Prostate gland (tissue), 2 donors: ENCODE results near the gene LYRM4. TPM values are rescaled to one million over a fixed set of nuclear protein-coding genes. Genes with fewer than 3 reads are reported as not detected.

ENCODE experiments used
- DNase-seq: peaks from one replicate; pipeline ENCODE4 v3.0.0-alpha.2; 2019; ENCODE audit warnings: low spot score
- H3K27ac ChIP-seq, 2 donors: fragments of 200-600 bp; sonication (generic); 2 replicates each; pipeline ENCODE4 v1.5.1; 2017 to 2019
- H3K27me3 ChIP-seq: fragments of 200-600 bp; sonication (generic); replicated peaks from 2 replicates; pipeline ENCODE4 v1.5.1; 2019; ENCODE audit not compliant: insufficient read depth
- H3K36me3 ChIP-seq, 2 donors: fragments of 200-600 bp; sonication (generic); 1 replicate in 1 of 2; 2 replicates in 1 of 2; pipeline versions ENCODE4 v1.5.1 to v1.8.1; 2017 to 2019
- H3K4me1 ChIP-seq: fragments of 200-600 bp; sonication (generic); replicated peaks from 2 replicates; pipeline ENCODE4 v1.5.1; 2019
- H3K4me3 ChIP-seq, 2 donors: fragments of 200-600 bp; sonication (generic); 2 replicates each; pipeline ENCODE4 v1.5.1; 2017 to 2019
- H3K9me3 ChIP-seq: fragments of 200-600 bp; sonication (generic); 2 replicates; pipeline ENCODE4 v1.5.1; 2017
- CTCF ChIP-seq, 4 experiments: fragments of 200-600 bp in 2 of 4; fragments of 450-650 bp in 2 of 4; sonication (generic) in 2 of 4; IDR thresholded peaks; 1 replicate in 3 of 4; 2 replicates in 1 of 4; pipeline ENCODE4 v1.5.1; 2016 to 2019; ENCODE audit warnings: antibody characterized with exemption in 4 of 4, mild to moderate bottlenecking in 2 of 4, moderate library complexity in 2 of 4
- POLR2A ChIP-seq: fragments of 450-650 bp; IDR thresholded peaks from one replicate; pipeline ENCODE4 v1.6.1; 2016; ENCODE audit warnings: antibody characterized with exemption, mild to moderate bottlenecking
- POLR2AphosphoS5 ChIP-seq: sonication (generic); formaldehyde crosslinking; IDR thresholded peaks from one replicate; pipeline ENCODE4 v1.6.1; 2017; ENCODE audit warnings: antibody characterized with exemption
- WGBS: methylation state at CpG from one replicate; pipeline ENCODE4 v1.1.5; 2018; 5-methylcytosine and 5-hydroxymethylcytosine counted together
- intact Hi-C: fragments of 100-400 bp; cut with DNase I; formaldehyde crosslinking; loops from one replicate; pipeline ENCODE4 v1.14.2; 2022
- total RNA-seq, 2 donors: library from RNA; depleted of rRNA; stranded (reverse); fragments of >200 nt; gene quantifications; one replicate each; pipeline ENCODE4 v1.1.0, GENCODE V29; 2016

The LYRM4 gene
- total RNA-seq, 2 donors from 2014 or later, result 21.4 to 23.7 TPM

GRCh38 chr6:5083813-5084359, 176.9 kb downstream of the LYRM4 start:
- H3K27ac ChIP-seq, result peak overlapping the region; percentile 60 to 78
- no peaks in the 10 kb centered on the region for H3K27me3 ChIP-seq
- intact Hi-C loops, result no loop called here
- DNase-seq, result no peak
- H3K4me1 ChIP-seq, result no peaks in the 10 kb centered on the region
- peak overlapping the region; percentile 46 to 50 for H3K4me3 ChIP-seq
- H3K36me3 ChIP-seq, result no peaks in the 10 kb centered on the region
- TF ChIP-seq POLR2A, result no peak
- TF ChIP-seq POLR2AphosphoS5, result no peak
- no peak for TF ChIP-seq CTCF (IDR thresholded peaks at IDR 0.05)
- 57% methylated on average over 17 of the region's 18 CpGs for WGBS
- no peaks in the 10 kb centered on the region for H3K9me3 ChIP-seq

DNA sequence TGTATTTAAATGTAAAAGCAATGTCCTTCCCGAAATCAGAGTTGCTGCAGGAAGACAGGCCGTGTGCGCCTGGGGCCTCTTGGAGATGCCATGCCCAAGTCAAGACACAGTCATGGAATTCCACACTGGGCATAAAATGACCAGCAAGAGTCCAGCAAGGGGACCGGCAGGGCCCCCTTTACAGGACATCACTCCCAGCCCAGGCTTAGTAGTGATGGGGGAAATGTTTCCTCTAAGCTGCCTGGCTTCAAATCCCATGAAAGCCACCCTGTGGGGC, 177.5 kb downstream of the LYRM4 start:
- no peak for TF ChIP-seq POLR2A
- TF ChIP-seq POLR2AphosphoS5, result no peak
- TF ChIP-seq CTCF (IDR thresholded peaks at IDR 0.05), result no peak

DNA sequence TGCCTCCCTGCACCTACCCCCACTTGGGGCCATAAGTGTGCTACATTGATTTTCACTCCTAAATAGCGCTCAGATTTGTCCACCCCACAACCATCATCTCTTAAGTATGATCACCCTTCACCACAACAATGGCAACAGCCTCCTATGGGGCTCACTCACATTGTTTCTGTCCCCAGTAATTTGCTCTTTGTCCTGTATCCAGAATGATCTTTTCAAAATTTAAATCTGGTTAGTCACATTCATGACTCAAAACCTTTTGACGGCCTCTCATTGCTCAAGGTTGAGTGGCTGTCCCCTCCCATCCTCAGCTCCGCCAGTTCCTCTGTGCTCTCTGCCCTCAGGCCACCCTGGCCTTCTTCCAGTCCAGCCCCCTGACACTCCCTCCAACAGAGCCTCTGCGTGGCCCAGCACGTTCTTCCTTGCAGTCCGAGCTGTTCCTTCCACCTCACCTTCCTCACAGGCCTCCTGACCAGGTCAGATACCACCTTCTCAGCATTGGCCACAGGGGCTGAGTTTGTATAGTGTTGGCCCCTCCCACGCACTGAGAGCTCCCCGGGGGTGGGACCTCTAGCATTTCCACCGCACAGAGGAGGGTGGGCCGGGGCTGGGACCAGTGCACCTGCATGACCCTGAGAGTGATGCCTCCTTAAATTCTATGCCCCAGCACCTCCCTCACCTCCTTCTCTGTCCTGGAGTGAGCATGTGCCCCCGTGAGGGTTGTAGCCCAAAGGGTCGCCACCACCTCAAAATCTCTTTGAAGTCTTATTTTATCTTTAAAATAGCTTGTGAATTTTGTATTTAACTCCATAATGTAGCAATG, 178.1 kb downstream of the LYRM4 start:
- no peak for DNase-seq

More for the DNA sequence above, 177.5 kb downstream of the LYRM4 start:
- intact Hi-C loops, result no loop called here
- Histone ChIP-seq H3K36me3 (no peaks in the 10 kb centered on the region), H3K27me3 (no peaks in the 10 kb centered on the region), H3K27ac (no peak overlapping the region), H3K4me3 (no peak overlapping the region), H3K9me3 (no peaks in the 10 kb centered on the region), H3K4me1 (no peaks in the 10 kb centered on the region)
- WGBS, result 50% methylated on average over 4 of the region's 4 CpGs
- DNase-seq, result no peak

GRCh38 chr6:5081955-5082354, 178.8 kb downstream of the LYRM4 start:
- Histone ChIP-seq H3K4me3 (no peak overlapping the region), H3K9me3 (no peaks in the 10 kb centered on the region), H3K27ac (no peak overlapping the region), H3K36me3 (no peaks in the 10 kb centered on the region), H3K4me1 (no peaks in the 10 kb centered on the region), H3K27me3 (no peaks in the 10 kb centered on the region)
- no peak for TF ChIP-seq POLR2A
- no peak for TF ChIP-seq CTCF (IDR thresholded peaks at IDR 0.05)
- no peak for TF ChIP-seq POLR2AphosphoS5
- DNase-seq, result no peak
- WGBS, result 69% methylated on average over 4 of the region's 4 CpGs
- intact Hi-C loops, result no loop called here

More for the DNA sequence above, 178.1 kb downstream of the LYRM4 start:
- Histone ChIP-seq H3K27ac (no peak overlapping the region), H3K9me3 (no peaks in the 10 kb centered on the region), H3K4me3 (no peak overlapping the region), H3K4me1 (no peaks in the 10 kb centered on the region), H3K27me3 (no peaks in the 10 kb centered on the region), H3K36me3 (no peaks in the 10 kb centered on the region)
- TF ChIP-seq POLR2AphosphoS5 (no peak), POLR2A (no peak), CTCF (IDR thresholded peaks at IDR 0.05) (no peak)
- WGBS, result 66% methylated on average over 12 of the region's 12 CpGs
- intact Hi-C loops, result no loop called here

- no peaks in the 10 kb centered on the region for H3K36me3 ChIP-seq
- intact Hi-C loops, result no loop called here
- no peak overlapping the region for H3K27ac ChIP-seq
- no peaks in the 10 kb centered on the region for H3K9me3 ChIP-seq
- 96% methylated on average over 3 of the region's 3 CpGs for WGBS
- no peaks in the 10 kb centered on the region for H3K4me1 ChIP-seq
- DNase-seq, result no peak
- H3K27me3 ChIP-seq, result no peaks in the 10 kb centered on the region
- no peak overlapping the region for H3K4me3 ChIP-seq
- TF ChIP-seq POLR2A (no peak), CTCF (IDR thresholded peaks at IDR 0.05) (no peak), POLR2AphosphoS5 (no peak)
These were observed 179.6 kb downstream of the LYRM4 start for GRCh38 chr6:5081182-5081581.
